Neural cell (in vitro differentiated cells): ENCODE measurements around the gene PRKG1. TPM values are rescaled to one million over a fixed set of nuclear protein-coding genes. Genes with fewer than 3 reads are reported as not detected.

ENCODE experiments used
- H2AFZ ChIP-seq: fragments of 200-600, 300-800 bp; sonication (generic), shearing (Covaris generic); 2 replicates; pipeline ENCODE4 v1.6.0; 2014; ENCODE audit warnings: low read depth, mild to moderate bottlenecking, antibody characterized with exemption, low read length, moderate library complexity
- H3F3A ChIP-seq: fragments of 200-600 bp; shearing (Covaris generic); 2 replicates; pipeline ENCODE4 v1.6.1; 2016; ENCODE audit warnings: mild to moderate bottlenecking, moderate library complexity, mixed read lengths, antibody characterized with exemption, low read length; ENCODE audit not compliant: insufficient read depth, poor library complexity, severe bottlenecking
- H3K27ac ChIP-seq: fragments of 200-600, 300-800 bp; sonication (generic), shearing (Covaris generic); 2 replicates; pipeline ENCODE4 v1.5.1; 2014; ENCODE audit warnings: mild to moderate bottlenecking, low read length, moderate library complexity
- H3K27me3 ChIP-seq: fragments of 300-800, 200-600 bp; sonication (generic), shearing (Covaris generic); 2 replicates; pipeline ENCODE4 v1.6.0; 2014; ENCODE audit warnings: mild to moderate bottlenecking, low read depth, low read length, moderate library complexity; ENCODE audit not compliant: insufficient read depth
- H3K36me3 ChIP-seq: fragments of 300-800, 200-600 bp; sonication (generic), shearing (Covaris generic); 2 replicates; pipeline ENCODE4 v1.5.1; 2014; ENCODE audit warnings: mild to moderate bottlenecking, antibody characterized with exemption, low read length, moderate library complexity; ENCODE audit not compliant: insufficient read depth
- H3K4me2 ChIP-seq: fragments of 300-800, 200-600 bp; sonication (generic), shearing (Covaris generic); 2 replicates; pipeline ENCODE4 v1.6.0; 2014; ENCODE audit warnings: mild to moderate bottlenecking, low read length
- H3K4me3 ChIP-seq: fragments of 300-800, 200-600 bp; sonication (generic), shearing (Covaris generic); 2 replicates; pipeline ENCODE4 v1.5.1; 2014; ENCODE audit warnings: mild to moderate bottlenecking, low read length, moderate library complexity
- H3K79me2 ChIP-seq: fragments of 200-600 bp; shearing (Covaris generic); replicated peaks from 2 replicates; pipeline ENCODE4 v1.6.0; 2014; ENCODE audit warnings: mild to moderate bottlenecking, low read length, moderate library complexity; ENCODE audit not compliant: insufficient read depth
- H3K9ac ChIP-seq: fragments of 300-800, 200-600 bp; sonication (generic), shearing (Covaris generic); 2 replicates; pipeline ENCODE4 v1.6.1; 2016; ENCODE audit warnings: mild to moderate bottlenecking, low read length, mixed read lengths
- H3K9me2 ChIP-seq: fragments of 200-600 bp; shearing (Covaris generic); 2 replicates; pipeline ENCODE4 v1.6.1; 2016; ENCODE audit warnings: mild to moderate bottlenecking, low read length, mixed read lengths; ENCODE audit not compliant: insufficient read depth
- H3K9me3 ChIP-seq: fragments of 200-600, 300-800 bp; sonication (generic), shearing (Covaris generic); 2 replicates; pipeline ENCODE4 v1.6.1; 2016; ENCODE audit warnings: mild to moderate bottlenecking, mixed run types, low read length, moderate library complexity, mixed read lengths
- H4K20me1 ChIP-seq: fragments of 200-600 bp; shearing (Covaris generic); 2 replicates; pipeline ENCODE4 v1.6.1; 2016; ENCODE audit warnings: mild to moderate bottlenecking, mixed run types; ENCODE audit not compliant: insufficient read depth
- EP300 ChIP-seq: fragments of 450-650 bp; conservative IDR thresholded peaks from 2 replicates; pipeline ENCODE4 v1.6.1; 2014; ENCODE audit warnings: antibody characterized with exemption, mild to moderate bottlenecking, moderate library complexity; ENCODE audit not compliant: poor library complexity, severe bottlenecking
- MXI1 ChIP-seq: fragments of 450-650 bp; conservative IDR thresholded peaks from 2 replicates; pipeline ENCODE4 v1.6.1; 2014; ENCODE audit warnings: antibody characterized with exemption, mild to moderate bottlenecking; ENCODE audit not compliant: poor library complexity, severe bottlenecking
- TAF1 ChIP-seq: IDR thresholded peaks from 2 replicates; pipeline ENCODE4 v1.6.1; 2012; ENCODE audit warnings: low read depth
- polyA plus RNA-seq: library from polyadenylated mRNA; depleted of rRNA; stranded (reverse); fragments of >200 nt; gene quantifications from 2 replicates; pipeline ENCODE4 v1.2.3, GENCODE V29; 2014
- TF ChIP-seq, protein P1 (sequence below): fragments of 450-650 bp; IDR thresholded peaks from 2 replicates; pipeline ENCODE4 v1.5.1; 2014; ENCODE audit warnings: antibody characterized with exemption, mild to moderate bottlenecking, moderate library complexity; ENCODE audit not compliant: poor library complexity, severe bottlenecking
- TF ChIP-seq, protein P2 (sequence below): IDR thresholded peaks from 2 replicates; pipeline ENCODE4 v1.6.1; 2012; ENCODE audit warnings: borderline replicate concordance

The PRKG1 gene
- polyA plus RNA-seq, 1 donor from 2014 or later, result 2.2 TPM

DNA sequence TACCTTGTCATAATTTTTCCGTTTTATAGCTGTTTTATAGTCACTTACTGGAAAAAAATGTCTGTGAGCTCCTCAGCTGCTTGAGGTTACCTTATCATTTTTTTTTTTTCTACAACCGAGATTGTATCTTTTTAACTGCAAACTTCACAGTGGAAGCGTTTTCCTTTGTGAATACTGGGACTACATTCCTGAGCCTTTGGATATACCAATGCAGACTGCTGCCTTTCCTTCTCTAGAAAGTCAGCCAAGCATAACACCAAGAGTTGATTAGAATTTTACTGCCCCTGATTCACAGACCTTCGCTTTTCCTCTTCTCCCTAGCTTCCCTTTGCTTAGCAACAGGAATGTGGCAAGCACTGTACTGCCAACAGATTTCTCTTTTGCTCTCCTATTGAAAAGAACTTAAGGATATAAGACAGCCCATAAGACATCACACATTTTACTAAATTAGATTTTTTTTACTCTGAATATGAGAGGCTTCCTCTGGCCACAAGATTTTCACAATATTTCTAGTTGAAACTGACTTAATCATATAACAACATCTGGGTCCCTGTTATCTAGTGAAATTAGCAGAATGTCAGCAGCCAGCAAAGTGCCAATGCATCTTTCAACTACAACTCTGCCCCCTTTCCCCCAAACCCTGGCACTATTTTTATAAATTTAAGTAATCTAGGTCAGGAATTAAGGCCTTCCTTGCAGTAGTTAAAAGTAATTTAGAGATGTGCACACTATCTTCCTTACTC lies 170.6 kb downstream of the PRKG1 start:
- no peaks in the 10 kb centered on the region for H3K9me2 ChIP-seq
- H2AFZ ChIP-seq, result no peak overlapping the region
- H4K20me1 ChIP-seq, result no peaks in the 10 kb centered on the region
- no peaks in the 10 kb centered on the region for H3K9me3 ChIP-seq
- H3K4me3 ChIP-seq, result peak overlapping the region; percentile 47
- no peak overlapping the region for H3K9ac ChIP-seq
- H3K4me2 ChIP-seq, result peak overlapping the region; percentile 37
- H3F3A ChIP-seq, result no peaks in the 10 kb centered on the region
- H3K27ac ChIP-seq, result peak overlapping the region; percentile 40
- no peaks in the 10 kb centered on the region for H3K79me2 ChIP-seq
- TF ChIP-seq EP300, result no peak
- no peak for TF ChIP-seq TAF1
- TF ChIP-seq, protein P1, sequence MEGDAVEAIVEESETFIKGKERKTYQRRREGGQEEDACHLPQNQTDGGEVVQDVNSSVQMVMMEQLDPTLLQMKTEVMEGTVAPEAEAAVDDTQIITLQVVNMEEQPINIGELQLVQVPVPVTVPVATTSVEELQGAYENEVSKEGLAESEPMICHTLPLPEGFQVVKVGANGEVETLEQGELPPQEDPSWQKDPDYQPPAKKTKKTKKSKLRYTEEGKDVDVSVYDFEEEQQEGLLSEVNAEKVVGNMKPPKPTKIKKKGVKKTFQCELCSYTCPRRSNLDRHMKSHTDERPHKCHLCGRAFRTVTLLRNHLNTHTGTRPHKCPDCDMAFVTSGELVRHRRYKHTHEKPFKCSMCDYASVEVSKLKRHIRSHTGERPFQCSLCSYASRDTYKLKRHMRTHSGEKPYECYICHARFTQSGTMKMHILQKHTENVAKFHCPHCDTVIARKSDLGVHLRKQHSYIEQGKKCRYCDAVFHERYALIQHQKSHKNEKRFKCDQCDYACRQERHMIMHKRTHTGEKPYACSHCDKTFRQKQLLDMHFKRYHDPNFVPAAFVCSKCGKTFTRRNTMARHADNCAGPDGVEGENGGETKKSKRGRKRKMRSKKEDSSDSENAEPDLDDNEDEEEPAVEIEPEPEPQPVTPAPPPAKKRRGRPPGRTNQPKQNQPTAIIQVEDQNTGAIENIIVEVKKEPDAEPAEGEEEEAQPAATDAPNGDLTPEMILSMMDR, result no peak
- TF ChIP-seq MXI1, result no peak
- TF ChIP-seq, protein P2, sequence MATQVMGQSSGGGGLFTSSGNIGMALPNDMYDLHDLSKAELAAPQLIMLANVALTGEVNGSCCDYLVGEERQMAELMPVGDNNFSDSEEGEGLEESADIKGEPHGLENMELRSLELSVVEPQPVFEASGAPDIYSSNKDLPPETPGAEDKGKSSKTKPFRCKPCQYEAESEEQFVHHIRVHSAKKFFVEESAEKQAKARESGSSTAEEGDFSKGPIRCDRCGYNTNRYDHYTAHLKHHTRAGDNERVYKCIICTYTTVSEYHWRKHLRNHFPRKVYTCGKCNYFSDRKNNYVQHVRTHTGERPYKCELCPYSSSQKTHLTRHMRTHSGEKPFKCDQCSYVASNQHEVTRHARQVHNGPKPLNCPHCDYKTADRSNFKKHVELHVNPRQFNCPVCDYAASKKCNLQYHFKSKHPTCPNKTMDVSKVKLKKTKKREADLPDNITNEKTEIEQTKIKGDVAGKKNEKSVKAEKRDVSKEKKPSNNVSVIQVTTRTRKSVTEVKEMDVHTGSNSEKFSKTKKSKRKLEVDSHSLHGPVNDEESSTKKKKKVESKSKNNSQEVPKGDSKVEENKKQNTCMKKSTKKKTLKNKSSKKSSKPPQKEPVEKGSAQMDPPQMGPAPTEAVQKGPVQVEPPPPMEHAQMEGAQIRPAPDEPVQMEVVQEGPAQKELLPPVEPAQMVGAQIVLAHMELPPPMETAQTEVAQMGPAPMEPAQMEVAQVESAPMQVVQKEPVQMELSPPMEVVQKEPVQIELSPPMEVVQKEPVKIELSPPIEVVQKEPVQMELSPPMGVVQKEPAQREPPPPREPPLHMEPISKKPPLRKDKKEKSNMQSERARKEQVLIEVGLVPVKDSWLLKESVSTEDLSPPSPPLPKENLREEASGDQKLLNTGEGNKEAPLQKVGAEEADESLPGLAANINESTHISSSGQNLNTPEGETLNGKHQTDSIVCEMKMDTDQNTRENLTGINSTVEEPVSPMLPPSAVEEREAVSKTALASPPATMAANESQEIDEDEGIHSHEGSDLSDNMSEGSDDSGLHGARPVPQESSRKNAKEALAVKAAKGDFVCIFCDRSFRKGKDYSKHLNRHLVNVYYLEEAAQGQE, result no peak
- H3K27me3 ChIP-seq, result no peaks in the 10 kb centered on the region
- no peaks in the 10 kb centered on the region for H3K36me3 ChIP-seq

DNA sequence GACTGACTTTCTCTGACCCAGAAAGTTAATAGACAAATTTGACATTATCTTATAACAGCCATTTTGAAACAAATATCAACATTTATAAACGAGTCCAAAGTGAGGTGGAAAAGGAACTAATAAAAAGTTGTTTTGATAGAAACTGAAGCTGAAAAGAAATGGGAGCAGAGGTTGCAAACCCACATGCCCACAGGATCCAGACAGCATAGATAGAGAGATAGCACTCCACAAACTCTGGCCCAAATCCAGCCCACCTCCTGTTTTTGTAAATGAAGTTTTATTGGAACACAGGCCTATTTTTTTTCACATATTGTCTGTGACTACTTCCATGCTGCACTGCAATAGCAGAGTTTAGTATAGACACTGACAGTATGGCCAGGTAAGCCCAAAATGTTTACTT lies 171.9 kb downstream of the PRKG1 start:
- Histone ChIP-seq H3K9me3 (no peaks in the 10 kb centered on the region), H3K27me3 (no peaks in the 10 kb centered on the region), H3K9me2 (no peaks in the 10 kb centered on the region), H3K9ac (no peak overlapping the region), H4K20me1 (no peaks in the 10 kb centered on the region), H3K36me3 (no peaks in the 10 kb centered on the region), H3F3A (no peaks in the 10 kb centered on the region), H3K4me3 (no peak overlapping the region), H3K4me2 (no peak overlapping the region), H3K27ac (no peak overlapping the region), H2AFZ (no peak overlapping the region), H3K79me2 (no peaks in the 10 kb centered on the region)
- no peak for TF ChIP-seq TAF1
- TF ChIP-seq, protein P1, result no peak
- TF ChIP-seq, protein P2, result no peak
